Measurements from ENCODE around the gene THG1L. TPM values are rescaled to one million over a fixed set of nuclear protein-coding genes. Genes with fewer than 3 reads are reported as not detected.
A peak's percentile ranks its signal among the peaks of the same experiment; 100 is the strongest.

The THG1L gene
- polyA plus RNA-seq, 1 of the 3 experiments (the other 2 are of a cell fraction): 37.0 TPM

DNA sequence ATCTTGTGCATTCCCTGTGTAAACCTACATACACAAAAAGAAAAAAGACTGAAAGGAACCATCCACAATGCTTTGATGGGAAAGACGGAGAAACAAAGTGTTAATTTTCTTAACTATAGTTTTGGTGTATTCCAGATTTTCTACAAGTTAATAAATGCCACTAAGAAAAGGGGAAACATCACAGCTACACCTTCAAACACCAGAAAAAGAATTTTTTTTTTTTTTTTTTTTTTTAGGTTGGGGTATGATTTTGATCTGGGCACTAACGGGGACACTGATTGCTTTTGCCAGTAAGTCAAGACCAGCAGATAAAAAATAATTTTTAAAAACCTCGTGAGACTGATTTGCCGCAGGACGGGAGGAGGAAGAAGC is 334 bp upstream of the THG1L start:
- H3K9ac ChIP-seq: peak overlapping the region; percentile 86
- 22% methylated on average over 5 of the region's 5 CpGs for WGBS (ENCODE audit: low lambda C conversion rate)
- peak in 1 of 2 experiments; percentile 21; a peak in 1 of 4 replicates for TF ChIP-seq EP300 (IDR thresholded peaks at IDR 0.05; ENCODE audit: borderline replicate concordance in 1 of 2, low read depth in 1 of 2, low read length in 1 of 2)
- no peak for TF ChIP-seq RFX5 (IDR thresholded peaks at IDR 0.05; ENCODE audit: low read length)
- no peak for TF ChIP-seq MXI1 (IDR thresholded peaks at IDR 0.05; ENCODE audit: low read depth, low read length)
- TF ChIP-seq RAD21 (IDR thresholded peaks at IDR 0.05; ENCODE audit: low read length): no peak
- no peak for TF ChIP-seq EZH2phosphoT487 (IDR thresholded peaks at IDR 0.05; ENCODE audit: borderline replicate concordance, low read depth)
- TF ChIP-seq, protein P1, sequence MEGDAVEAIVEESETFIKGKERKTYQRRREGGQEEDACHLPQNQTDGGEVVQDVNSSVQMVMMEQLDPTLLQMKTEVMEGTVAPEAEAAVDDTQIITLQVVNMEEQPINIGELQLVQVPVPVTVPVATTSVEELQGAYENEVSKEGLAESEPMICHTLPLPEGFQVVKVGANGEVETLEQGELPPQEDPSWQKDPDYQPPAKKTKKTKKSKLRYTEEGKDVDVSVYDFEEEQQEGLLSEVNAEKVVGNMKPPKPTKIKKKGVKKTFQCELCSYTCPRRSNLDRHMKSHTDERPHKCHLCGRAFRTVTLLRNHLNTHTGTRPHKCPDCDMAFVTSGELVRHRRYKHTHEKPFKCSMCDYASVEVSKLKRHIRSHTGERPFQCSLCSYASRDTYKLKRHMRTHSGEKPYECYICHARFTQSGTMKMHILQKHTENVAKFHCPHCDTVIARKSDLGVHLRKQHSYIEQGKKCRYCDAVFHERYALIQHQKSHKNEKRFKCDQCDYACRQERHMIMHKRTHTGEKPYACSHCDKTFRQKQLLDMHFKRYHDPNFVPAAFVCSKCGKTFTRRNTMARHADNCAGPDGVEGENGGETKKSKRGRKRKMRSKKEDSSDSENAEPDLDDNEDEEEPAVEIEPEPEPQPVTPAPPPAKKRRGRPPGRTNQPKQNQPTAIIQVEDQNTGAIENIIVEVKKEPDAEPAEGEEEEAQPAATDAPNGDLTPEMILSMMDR (IDR thresholded peaks at IDR 0.05): no peak
- TF ChIP-seq, protein P2, sequence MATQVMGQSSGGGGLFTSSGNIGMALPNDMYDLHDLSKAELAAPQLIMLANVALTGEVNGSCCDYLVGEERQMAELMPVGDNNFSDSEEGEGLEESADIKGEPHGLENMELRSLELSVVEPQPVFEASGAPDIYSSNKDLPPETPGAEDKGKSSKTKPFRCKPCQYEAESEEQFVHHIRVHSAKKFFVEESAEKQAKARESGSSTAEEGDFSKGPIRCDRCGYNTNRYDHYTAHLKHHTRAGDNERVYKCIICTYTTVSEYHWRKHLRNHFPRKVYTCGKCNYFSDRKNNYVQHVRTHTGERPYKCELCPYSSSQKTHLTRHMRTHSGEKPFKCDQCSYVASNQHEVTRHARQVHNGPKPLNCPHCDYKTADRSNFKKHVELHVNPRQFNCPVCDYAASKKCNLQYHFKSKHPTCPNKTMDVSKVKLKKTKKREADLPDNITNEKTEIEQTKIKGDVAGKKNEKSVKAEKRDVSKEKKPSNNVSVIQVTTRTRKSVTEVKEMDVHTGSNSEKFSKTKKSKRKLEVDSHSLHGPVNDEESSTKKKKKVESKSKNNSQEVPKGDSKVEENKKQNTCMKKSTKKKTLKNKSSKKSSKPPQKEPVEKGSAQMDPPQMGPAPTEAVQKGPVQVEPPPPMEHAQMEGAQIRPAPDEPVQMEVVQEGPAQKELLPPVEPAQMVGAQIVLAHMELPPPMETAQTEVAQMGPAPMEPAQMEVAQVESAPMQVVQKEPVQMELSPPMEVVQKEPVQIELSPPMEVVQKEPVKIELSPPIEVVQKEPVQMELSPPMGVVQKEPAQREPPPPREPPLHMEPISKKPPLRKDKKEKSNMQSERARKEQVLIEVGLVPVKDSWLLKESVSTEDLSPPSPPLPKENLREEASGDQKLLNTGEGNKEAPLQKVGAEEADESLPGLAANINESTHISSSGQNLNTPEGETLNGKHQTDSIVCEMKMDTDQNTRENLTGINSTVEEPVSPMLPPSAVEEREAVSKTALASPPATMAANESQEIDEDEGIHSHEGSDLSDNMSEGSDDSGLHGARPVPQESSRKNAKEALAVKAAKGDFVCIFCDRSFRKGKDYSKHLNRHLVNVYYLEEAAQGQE (IDR thresholded peaks at IDR 0.05; ENCODE audit: low read depth, low read length): no peak
- H3K27ac ChIP-seq (ENCODE audit: low read depth in 2 of 2, low read length in 1 of 2): peak overlapping the region; percentile 96 to 99
- H3K4me3 ChIP-seq (ENCODE audit: low read depth in 2 of 2, low read length in 1 of 2): peak overlapping the region; percentile 84 to 93
- peak overlapping the region; percentile 95 for H2AFZ ChIP-seq (ENCODE audit: low read depth)
- H3K4me2 ChIP-seq: peak overlapping the region; percentile 90
- DNase-seq: no peak
- peaks cover 16% of the 10 kb centered on the region for H3K79me2 ChIP-seq (ENCODE audit: insufficient read depth)
- peaks cover 0 to 10% of the 10 kb centered on the region in 2 experiments; a peak in 2 of 4 replicates for H3K4me1 ChIP-seq (ENCODE audit: control insufficient read depth in 1 of 2, insufficient read depth in 2 of 2, low read depth in 1 of 2, low read length in 1 of 2)
- H3K9me3 ChIP-seq: no peaks in the 10 kb centered on the region
- H3F3A ChIP-seq (replicated peaks; ENCODE audit: insufficient read depth): peaks cover 17% of the 10 kb centered on the region
- no peaks in the 10 kb centered on the region for H3K27me3 ChIP-seq (ENCODE audit: insufficient read depth)
- CTCF ChIA-PET: interaction anchor here (0.6 to 2.6 kb wide), 6 partner anchors 13 to 457 kb away, joined by 3 to 30 read pairs (median 5); partner anchors contain the start of gene LSM11
- H3K9me2 ChIP-seq: no peaks in the 10 kb centered on the region
- peaks cover 16 to 21% of the 10 kb centered on the region in 2 experiments for H3K36me3 ChIP-seq (replicated peaks in 1 of 2; ENCODE audit: control insufficient read depth in 1 of 2, insufficient read depth in 2 of 2, low read length in 1 of 2)
- H4K20me1 ChIP-seq (ENCODE audit: insufficient read depth): no peaks in the 10 kb centered on the region
- POLR2A ChIA-PET: interaction anchor here (0.6 to 1.8 kb wide), 6 partner anchors 9 to 593 kb away, joined by 3 to 18 read pairs (median 4); partner anchors contain the start of genes LSM11 and MED7

DNA sequence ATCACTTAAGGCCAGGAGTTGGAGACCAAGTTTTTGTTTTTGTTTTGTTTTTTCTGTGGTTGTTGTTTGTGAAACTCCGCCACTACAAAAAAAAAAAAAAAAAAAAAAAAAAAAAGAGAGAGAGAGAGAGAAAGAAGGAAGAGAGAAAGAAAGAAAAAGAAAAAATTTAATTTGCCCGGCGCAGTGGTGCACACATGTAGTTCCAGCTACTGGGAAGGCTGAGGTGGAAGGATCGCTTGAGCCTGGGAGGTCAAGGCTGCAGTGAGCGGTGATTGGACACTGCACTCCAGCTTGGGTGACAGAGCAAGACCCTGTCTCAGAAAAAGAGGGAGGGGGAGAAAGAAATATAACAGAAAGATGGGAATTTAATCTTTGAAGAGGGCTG is 902 bp downstream of the THG1L start:
- peak overlapping the region; percentile 96 to 99; a peak in 3 of 4 replicates for H3K27ac ChIP-seq (ENCODE audit: low read depth in 2 of 2, low read length in 1 of 2)
- no peak for DNase-seq
- peaks cover 17% of the 10 kb centered on the region for H3F3A ChIP-seq (replicated peaks; ENCODE audit: insufficient read depth)
- H3K9me2 ChIP-seq: no peaks in the 10 kb centered on the region
- H3K36me3 ChIP-seq (replicated peaks in 1 of 2; ENCODE audit: control insufficient read depth in 1 of 2, insufficient read depth in 2 of 2, low read length in 1 of 2): peaks cover 17 to 26% of the 10 kb centered on the region in 2 experiments
- no peaks in the 10 kb centered on the region for H4K20me1 ChIP-seq (ENCODE audit: insufficient read depth)
- ChIA-PET CTCF (interaction anchor here (0.7 to 2.6 kb wide), 6 partner anchors 12 to 1425 kb away, joined by 3 to 30 read pairs (median 5); partner anchors contain the start of gene LSM11), POLR2A (interaction anchor here (0.6 to 1.8 kb wide), 5 partner anchors 10 to 589 kb away, joined by 4 to 18 read pairs (median 4); partner anchors contain the start of genes LSM11 and MED7)
- H3K27me3 ChIP-seq (ENCODE audit: insufficient read depth): no peaks in the 10 kb centered on the region
- H3K4me3 ChIP-seq (ENCODE audit: low read depth in 2 of 2, low read length in 1 of 2): peak overlapping the region; percentile 84 to 93
- no peaks in the 10 kb centered on the region for H3K9me3 ChIP-seq
- peaks cover 0 to 10% of the 10 kb centered on the region in 2 experiments; a peak in 2 of 4 replicates for H3K4me1 ChIP-seq (ENCODE audit: control insufficient read depth in 1 of 2, insufficient read depth in 2 of 2, low read depth in 1 of 2, low read length in 1 of 2)
- peak overlapping the region; percentile 86 for H3K9ac ChIP-seq
- H3K79me2 ChIP-seq (ENCODE audit: insufficient read depth): peaks cover 16% of the 10 kb centered on the region
- peak overlapping the region; percentile 95 for H2AFZ ChIP-seq (ENCODE audit: low read depth)
- H3K4me2 ChIP-seq: peak overlapping the region; percentile 90
- 60% methylated on average over 5 of the region's 5 CpGs for WGBS (ENCODE audit: low lambda C conversion rate)
- TF ChIP-seq, protein P3, sequence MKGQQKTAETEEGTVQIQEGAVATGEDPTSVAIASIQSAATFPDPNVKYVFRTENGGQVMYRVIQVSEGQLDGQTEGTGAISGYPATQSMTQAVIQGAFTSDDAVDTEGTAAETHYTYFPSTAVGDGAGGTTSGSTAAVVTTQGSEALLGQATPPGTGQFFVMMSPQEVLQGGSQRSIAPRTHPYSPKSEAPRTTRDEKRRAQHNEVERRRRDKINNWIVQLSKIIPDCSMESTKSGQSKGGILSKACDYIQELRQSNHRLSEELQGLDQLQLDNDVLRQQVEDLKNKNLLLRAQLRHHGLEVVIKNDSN (IDR thresholded peaks at IDR 0.05; ENCODE audit: borderline replicate concordance, low read depth): no peak
- no peak for TF ChIP-seq MXI1 (IDR thresholded peaks at IDR 0.05; ENCODE audit: low read depth, low read length)
- TF ChIP-seq NFIC (IDR thresholded peaks at IDR 0.05; ENCODE audit: borderline replicate concordance): no peak
- TF ChIP-seq RCOR1 (IDR thresholded peaks at IDR 0.05; ENCODE audit: low read length): no peak
- TF ChIP-seq, protein P1 (IDR thresholded peaks at IDR 0.05): no peak
- no peak for TF ChIP-seq RXRA (IDR thresholded peaks at IDR 0.05; ENCODE audit: borderline replicate concordance, low read depth)
- no peak for TF ChIP-seq SIN3A (IDR thresholded peaks at IDR 0.05; ENCODE audit: borderline replicate concordance, low read depth, low read length)
- no peak for TF ChIP-seq NRF1 (IDR thresholded peaks at IDR 0.05; ENCODE audit: low read depth, low read length)
- TF ChIP-seq, protein P4, sequence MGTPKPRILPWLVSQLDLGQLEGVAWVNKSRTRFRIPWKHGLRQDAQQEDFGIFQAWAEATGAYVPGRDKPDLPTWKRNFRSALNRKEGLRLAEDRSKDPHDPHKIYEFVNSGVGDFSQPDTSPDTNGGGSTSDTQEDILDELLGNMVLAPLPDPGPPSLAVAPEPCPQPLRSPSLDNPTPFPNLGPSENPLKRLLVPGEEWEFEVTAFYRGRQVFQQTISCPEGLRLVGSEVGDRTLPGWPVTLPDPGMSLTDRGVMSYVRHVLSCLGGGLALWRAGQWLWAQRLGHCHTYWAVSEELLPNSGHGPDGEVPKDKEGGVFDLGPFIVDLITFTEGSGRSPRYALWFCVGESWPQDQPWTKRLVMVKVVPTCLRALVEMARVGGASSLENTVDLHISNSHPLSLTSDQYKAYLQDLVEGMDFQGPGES (IDR thresholded peaks at IDR 0.05; ENCODE audit: low read depth, low read length): no peak
- TF ChIP-seq FOXJ3 (CRISPR knock-in tag; IDR thresholded peaks at IDR 0.05): no peak
- TF ChIP-seq GABPA (IDR thresholded peaks at IDR 0.05; ENCODE audit: low read depth): no peak

All from SK-N-SH (cell line).